Mesothelial cell of epicardium (in vitro differentiated cells): ENCODE results near the gene THRA. TPM values are rescaled to one million over a fixed set of nuclear protein-coding genes. Genes with fewer than 3 reads are reported as not detected.

Experiments used
- DNase-seq, 2 experiments: peaks; one replicate each; pipeline ENCODE4 v3.0.0; 2021; ENCODE audit warnings: low spot score in 2 of 2; ENCODE audit not compliant: unreplicated experiment in 2 of 2
- H3K27ac Mint-ChIP-seq: 2 replicates; pipeline ENCODE4 v1.8.0; 2021; ENCODE audit warnings: mixed read lengths
- H3K27me3 Mint-ChIP-seq: 2 replicates; pipeline ENCODE4 v1.8.0; 2021; ENCODE audit warnings: low read depth, mixed read lengths
- H3K36me3 Mint-ChIP-seq: 2 replicates; pipeline ENCODE4 v1.8.0; 2021; ENCODE audit warnings: mixed read lengths
- H3K4me1 Mint-ChIP-seq: 2 replicates; pipeline ENCODE4 v1.8.0; 2021; ENCODE audit warnings: mixed read lengths
- H3K4me3 Mint-ChIP-seq: 2 replicates; pipeline ENCODE4 v1.8.0; 2021; ENCODE audit warnings: mild to moderate bottlenecking, moderate library complexity, mixed read lengths
- H3K9me3 Mint-ChIP-seq: 2 replicates; pipeline ENCODE4 v1.8.0; 2021; ENCODE audit warnings: mixed read lengths
- total RNA-seq: library from RNA; stranded (reverse); gene quantifications from 3 replicates; pipeline ENCODE4 v1.2.1, GENCODE V29; 2021
- TF ChIP-seq, protein P1 (sequence below): fragments of 200-600 bp; sonication (generic); IDR thresholded peaks from one replicate; pipeline ENCODE4 v1.5.0; 2021; ENCODE audit warnings: antibody characterized with exemption; ENCODE audit not compliant: unreplicated experiment

THRA gene
- total RNA-seq, 1 donor from 2014 or later, result 42.4 TPM

DNA sequence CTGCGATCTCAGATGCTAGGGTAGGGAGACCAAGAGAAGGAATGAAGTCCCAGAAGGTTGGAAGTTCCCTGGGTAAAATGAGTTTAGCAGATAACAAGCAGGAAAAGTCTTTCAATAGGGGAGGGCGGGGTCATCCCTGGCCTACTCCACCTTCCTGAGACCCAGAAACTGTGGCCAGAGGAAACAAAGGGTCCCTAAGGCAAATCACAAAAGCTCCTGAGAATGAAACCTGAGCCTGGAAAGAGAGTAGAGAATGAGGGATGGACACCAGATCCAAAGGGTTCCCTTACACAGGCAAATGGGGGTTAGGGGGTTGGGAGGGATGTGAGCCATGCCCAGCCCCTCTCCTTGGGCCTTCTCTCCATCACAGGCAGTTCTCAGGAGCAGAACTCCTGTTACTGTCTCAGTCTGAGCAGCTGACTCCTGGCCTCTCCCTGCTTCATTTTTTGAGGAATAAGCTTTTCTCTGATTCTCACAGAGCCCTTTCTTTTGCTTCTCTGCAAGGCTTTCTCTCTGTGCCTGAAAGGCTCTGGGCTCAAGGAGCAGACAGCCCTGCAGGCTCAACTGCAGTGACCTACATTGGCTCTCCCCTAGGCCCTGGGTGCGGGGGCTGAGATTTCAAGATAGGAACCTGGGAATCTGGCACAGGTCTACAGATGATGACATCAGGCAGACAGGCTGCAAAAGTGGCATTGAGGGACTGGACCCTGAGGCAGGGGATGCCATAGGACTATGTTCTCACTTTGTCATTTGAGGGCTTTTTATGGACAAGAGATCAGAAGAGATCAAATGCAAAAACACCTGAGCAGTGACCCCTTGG lies 47.5 kb downstream of the THRA start:
- H3K4me1 Mint-ChIP-seq, result peaks cover 73% of the 10 kb centered on the region
- H3K27ac Mint-ChIP-seq, result peak overlapping the region; percentile 94
- no peaks in the 10 kb centered on the region for H3K9me3 Mint-ChIP-seq
- TF ChIP-seq, protein P1, sequence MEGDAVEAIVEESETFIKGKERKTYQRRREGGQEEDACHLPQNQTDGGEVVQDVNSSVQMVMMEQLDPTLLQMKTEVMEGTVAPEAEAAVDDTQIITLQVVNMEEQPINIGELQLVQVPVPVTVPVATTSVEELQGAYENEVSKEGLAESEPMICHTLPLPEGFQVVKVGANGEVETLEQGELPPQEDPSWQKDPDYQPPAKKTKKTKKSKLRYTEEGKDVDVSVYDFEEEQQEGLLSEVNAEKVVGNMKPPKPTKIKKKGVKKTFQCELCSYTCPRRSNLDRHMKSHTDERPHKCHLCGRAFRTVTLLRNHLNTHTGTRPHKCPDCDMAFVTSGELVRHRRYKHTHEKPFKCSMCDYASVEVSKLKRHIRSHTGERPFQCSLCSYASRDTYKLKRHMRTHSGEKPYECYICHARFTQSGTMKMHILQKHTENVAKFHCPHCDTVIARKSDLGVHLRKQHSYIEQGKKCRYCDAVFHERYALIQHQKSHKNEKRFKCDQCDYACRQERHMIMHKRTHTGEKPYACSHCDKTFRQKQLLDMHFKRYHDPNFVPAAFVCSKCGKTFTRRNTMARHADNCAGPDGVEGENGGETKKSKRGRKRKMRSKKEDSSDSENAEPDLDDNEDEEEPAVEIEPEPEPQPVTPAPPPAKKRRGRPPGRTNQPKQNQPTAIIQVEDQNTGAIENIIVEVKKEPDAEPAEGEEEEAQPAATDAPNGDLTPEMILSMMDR, result no peak
- no peaks in the 10 kb centered on the region for H3K27me3 Mint-ChIP-seq
- no peak overlapping the region for H3K4me3 Mint-ChIP-seq
- DNase-seq, result no peak
- no peaks in the 10 kb centered on the region for H3K36me3 Mint-ChIP-seq

DNA sequence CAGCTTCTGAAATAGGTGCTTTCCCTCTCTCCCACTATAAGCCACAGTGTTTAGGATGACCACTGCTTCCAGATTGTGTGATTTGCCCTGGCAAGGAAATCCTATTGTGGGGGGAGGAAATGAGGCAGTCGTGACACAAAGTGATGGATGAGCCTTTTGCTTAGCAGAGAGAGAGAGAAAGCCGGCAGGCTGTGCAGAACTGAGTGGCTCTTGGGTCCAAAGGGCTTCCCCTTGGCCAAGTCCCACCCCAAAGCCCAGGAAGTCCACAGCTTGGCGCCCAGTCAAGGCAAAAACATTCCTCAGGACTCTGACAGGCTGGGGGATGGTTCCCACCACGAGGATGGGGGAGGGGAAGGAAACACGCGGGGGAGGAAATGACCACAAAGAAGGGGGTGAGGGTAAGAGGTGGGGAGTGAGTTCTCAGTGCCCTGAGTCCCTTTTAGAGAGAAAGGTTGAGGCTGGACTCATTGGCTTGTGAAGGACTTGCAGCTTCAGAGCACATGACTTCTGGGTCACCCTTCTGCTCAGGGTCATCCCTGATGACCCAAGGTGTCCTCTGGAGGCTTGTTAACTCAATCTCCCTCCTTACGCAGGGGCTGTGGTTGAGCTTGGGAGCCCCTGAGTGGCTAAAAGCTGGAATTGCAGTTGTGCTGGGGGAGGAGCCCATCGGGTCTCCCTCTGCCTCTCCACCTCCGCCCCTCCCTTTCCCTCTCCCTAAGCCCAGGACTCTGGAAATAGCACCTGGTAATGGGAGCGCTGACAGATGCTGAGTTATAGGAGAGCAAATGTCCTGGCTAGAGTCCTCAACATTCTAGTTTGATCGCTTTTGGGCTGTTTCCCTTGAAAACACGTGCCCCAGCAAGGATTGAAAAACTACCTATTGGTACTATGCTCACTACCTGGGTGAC lies 48.7 kb downstream of the THRA start:
- TF ChIP-seq, protein P1, result peak; percentile 54
- Mint-ChIP-seq H3K36me3 (no peaks in the 10 kb centered on the region), H3K9me3 (no peaks in the 10 kb centered on the region), H3K27ac (peak overlapping the region; percentile 94), H3K4me1 (peaks cover 80% of the 10 kb centered on the region), H3K27me3 (no peaks in the 10 kb centered on the region), H3K4me3 (peak overlapping the region; percentile 27)
- DNase-seq, result peak in 1 of 2 experiments; percentile 77

DNA sequence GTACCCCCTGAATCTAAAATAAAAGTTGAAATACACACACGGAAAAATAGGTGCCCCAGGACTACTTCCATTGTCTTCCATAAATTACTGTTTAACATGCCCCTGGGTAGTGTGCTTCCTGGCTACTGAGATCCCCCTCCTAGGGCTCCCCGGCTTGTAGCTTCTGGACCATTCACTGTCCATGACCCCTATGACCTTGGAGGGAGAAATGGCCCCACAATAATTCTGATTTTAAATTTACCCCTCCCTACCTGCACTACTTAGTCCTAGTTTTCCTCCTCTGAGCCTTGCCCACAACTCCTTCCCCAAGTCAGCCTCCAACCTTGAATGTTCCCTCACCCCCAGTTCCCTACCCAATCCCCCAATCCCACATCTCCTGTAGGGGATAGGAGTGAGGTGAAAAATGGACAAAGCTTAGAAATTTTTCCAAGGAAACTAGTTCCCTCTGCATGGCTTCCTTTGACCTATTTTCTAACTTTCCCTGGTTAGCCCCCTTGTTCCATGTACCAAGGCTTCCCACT lies 49.5 kb downstream of the THRA start:
- TF ChIP-seq, protein P1, result no peak
- no peak for DNase-seq
- H3K27me3 Mint-ChIP-seq, result no peaks in the 10 kb centered on the region
- no peaks in the 10 kb centered on the region for H3K36me3 Mint-ChIP-seq
- peaks cover 72% of the 10 kb centered on the region for H3K4me1 Mint-ChIP-seq
- peak overlapping the region; percentile 94 for H3K27ac Mint-ChIP-seq
- no peaks in the 10 kb centered on the region for H3K9me3 Mint-ChIP-seq
- peak overlapping the region; percentile 27 for H3K4me3 Mint-ChIP-seq

DNA sequence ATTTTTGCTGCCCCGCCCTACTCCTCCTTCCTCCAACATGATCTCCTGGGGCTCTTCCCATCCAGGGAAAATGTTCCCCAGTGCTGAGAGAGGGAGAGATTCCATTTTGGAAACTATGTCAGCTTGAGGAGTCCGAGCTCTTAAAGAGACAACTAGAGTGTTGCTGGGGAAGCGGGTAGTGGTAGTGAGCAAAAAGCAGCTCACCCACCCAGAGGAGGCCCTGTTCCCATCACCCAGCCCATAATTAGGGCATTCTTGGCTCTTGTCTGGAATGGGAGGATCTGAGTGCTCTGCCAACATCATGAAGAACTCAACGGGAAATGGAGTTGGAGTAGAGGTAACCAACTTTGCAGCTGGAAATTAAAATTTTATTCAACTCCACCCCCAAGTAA lies 49.9 kb downstream of the THRA start:
- no peak for DNase-seq
- Mint-ChIP-seq H3K4me3 (peak overlapping the region; percentile 62), H3K4me1 (peaks cover 68% of the 10 kb centered on the region), H3K9me3 (no peaks in the 10 kb centered on the region), H3K36me3 (no peaks in the 10 kb centered on the region), H3K27me3 (no peaks in the 10 kb centered on the region), H3K27ac (peak overlapping the region; percentile 94)
- TF ChIP-seq, protein P1, result no peak

DNA sequence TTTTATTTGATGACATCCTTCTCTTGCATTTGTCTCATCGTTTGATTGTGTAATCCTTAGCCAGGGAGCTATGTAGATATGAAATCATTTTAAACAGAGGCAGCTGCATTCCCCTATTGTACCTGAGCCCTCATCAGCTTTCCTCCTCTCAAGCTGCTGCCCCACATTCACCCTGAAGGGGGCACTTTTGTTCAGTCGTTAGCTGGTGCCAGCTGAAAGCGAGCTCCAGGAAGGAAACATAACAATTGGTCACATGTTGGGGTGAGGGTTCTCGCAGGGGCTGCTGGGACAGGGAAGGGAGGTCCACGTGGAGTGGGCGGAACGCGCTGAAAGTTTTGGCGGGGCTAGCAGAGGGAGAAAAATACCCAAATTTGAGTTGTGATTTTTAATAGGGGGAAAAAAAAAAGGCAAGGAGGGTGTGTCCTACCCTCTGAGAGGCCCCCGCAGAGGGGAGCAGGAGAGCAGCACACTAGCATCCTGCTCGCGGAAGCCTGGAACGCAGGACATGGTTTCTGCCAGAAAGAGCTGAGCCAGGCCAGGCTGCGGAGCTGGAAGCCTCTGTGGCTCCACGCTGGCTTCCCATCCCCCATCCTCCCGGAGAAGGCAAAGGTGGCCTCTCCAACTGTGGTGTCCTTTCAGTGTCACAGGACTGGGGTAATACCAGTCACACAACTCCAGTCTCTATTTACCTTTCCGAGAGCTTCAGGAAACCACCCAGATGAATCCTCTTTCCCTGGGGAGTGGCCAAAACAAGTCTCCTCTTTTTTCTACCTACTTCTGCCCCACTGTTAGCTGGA lies 50.5 kb downstream of the THRA start:
- peaks cover 63% of the 10 kb centered on the region for H3K4me1 Mint-ChIP-seq
- H3K4me3 Mint-ChIP-seq, result peak overlapping the region; percentile 62
- no peaks in the 10 kb centered on the region for H3K9me3 Mint-ChIP-seq
- peak overlapping the region; percentile 94 for H3K27ac Mint-ChIP-seq
- peak; percentile 68 to 89 for DNase-seq
- H3K36me3 Mint-ChIP-seq, result no peaks in the 10 kb centered on the region
- TF ChIP-seq, protein P1, result peak; percentile 73
- no peaks in the 10 kb centered on the region for H3K27me3 Mint-ChIP-seq
